NCI-H1105 treated with DMSO at 0.1 percent for 48 hours (cell line): Measurements from ENCODE around the gene MESP2.

Experiments
- DNase-seq: peaks from one replicate; lab custom pipeline; 2025; lab: John Stamatoyannopoulos, UW

Gene MESP2

DNA sequence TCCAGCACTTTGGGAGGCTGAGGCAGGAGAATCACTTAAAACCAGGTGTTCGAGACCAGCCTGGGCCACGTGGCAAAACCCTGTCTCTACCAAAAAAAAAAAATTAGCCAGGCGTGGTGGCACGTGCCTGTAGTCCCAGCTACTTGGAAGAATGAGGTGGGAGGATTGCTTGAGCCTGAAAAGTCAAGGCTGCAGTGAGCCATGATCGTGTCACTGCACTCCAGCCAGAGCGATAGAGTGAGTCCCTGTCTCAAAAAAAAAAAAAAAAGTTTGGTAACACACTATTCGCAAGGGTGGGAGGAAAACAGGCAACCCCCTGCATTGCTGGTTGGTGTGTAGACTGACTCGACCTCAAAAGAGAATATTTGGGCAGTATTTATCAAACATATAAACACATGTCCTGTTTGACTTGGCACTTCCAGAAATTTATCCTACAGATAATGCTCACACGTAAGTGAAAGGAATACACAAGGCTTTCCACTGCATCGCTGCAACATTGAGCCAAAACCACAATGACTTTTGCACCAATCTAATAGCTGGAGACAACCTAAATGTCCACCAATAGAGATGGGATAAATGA lies 41.7 kb downstream of the MESP2 start:
- no peak for DNase-seq

DNA sequence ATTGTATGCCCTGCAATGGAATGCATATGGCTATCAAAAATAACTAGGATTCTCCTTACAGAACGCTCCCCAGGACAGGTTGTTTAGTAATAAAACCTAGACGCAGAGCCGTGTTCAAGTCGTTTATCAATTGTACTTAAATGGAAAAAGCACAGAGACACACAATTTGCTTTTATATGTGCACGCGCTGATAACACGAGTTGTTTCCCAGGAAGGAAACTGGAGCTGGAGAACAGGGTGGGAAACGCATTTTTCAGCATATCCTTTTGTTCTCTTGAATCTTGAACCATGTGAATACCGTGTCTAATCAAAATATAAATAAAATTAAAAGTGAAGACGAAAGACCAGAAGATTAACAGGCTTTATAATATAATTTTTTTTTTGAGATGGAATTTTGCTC lies 42.2 kb downstream of the MESP2 start:
- DNase-seq, result no peak

DNA sequence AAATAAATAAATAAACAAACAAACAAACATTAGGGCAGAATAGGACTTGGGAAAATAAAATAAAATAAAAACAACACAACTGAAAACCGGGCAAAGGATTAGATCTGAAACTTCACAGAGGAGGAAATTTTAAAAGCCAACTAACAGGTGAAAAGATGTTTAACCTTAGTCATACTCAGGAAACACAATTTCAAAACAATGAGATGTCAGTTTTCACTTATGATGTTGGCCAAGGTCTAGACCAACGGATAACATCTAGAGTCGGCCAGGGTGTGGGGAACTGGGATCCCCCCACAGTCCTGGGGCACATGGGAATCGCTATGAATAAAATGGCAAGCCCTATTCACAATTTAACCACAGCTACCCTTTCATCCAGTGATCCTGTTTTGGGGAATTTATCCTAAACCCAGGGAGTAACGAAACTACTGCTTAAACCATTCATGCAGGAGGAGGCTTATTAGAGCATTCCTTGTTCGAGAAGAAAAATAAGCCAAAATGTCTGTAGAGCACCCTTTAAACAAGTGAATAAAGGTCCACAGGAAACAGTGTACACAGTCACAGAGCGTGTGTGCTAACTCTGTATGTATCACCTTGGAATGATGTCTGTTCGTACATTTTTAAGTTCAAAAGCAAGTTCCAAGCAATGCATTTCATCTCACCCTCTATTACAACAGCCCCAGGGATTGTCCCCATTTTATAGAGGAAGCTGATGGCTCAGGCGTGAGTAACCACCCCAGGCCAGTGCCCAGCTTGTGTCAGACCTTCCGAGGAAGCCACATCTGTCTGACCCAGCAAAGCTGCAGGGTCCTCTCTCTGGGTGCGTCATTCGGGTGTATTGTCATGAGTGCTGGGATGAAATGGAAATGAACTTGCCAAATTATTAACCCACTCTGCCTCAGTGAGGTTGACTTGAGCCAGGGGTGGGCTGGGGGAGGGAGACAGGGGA lies 44.8 kb downstream of the MESP2 start:
- no peak for DNase-seq

DNA sequence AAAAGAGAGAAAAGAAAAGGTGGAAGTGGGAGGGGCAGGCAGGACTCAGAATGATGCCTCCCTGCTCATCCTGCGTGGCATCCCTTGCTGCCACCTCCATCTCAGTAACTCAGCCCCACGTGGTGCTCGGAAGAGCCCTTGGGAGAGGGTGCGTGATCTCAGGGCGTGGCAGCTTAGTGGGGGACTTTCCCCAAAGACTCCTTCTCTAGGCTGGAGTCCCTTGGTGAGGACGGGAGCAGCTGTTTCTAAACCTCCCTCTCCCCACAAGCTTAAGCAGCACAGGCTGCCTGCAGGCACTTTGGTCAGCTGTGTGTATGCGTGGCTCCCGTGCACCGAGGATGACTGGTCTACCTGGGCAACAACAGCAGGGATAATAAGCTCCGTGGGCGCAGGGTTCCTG lies 45.9 kb downstream of the MESP2 start:
- no peak for DNase-seq

DNA sequence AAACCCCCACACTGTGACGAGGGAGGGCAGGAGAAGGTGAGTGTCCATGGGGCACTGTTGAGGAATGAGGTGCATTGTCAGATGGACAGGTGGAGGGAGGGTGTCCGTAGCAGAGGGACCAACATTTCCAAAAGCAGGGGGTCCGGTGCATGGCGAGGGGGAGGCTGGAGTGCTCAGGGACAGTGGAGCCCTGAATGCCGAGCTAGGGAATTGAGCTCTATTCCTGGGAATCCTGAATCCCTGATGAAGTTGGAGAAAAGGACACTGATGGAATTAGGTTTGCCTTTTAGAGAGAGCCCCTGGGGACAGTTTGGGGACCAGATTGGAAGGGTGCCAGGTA lies 46.4 kb downstream of the MESP2 start:
- no peak for DNase-seq

DNA sequence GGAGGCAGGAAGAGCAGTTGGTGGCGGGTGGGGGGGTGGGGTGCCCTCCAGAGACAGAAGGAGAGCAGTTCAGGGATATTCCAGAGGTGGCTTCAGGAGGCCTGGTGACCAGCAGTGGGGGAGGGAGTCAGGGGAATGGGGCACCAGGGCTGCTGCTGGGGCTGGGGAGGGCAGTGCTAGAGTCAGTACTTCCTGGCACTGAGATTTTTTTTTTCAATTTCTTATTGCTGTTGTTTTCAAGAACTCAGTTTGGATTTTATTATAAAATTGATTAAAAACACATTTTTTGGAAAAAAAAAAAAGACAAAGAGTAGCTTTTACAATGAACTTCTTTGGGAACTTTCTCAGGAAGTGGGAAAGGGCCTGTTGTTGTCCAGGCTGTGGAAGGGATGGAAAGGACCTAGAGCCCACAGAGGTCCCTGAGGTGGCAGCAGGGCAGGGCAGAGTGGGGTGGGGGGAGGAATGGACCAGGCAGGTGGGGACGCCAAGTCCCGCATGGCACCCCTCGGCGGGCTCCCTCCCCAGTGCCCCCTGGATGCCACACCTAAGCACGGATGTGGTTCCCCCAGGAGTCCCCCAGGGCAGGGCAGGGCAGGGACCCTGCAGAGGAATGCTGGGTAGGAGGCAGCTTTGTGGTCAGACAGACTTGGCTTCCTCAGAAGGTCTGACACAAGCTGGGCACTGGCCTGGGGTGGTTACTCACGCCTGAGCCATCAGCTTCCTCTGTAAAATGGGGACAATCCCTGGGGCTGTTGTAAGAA lies 47.0 kb downstream of the MESP2 start:
- DNase-seq, result no peak

DNA sequence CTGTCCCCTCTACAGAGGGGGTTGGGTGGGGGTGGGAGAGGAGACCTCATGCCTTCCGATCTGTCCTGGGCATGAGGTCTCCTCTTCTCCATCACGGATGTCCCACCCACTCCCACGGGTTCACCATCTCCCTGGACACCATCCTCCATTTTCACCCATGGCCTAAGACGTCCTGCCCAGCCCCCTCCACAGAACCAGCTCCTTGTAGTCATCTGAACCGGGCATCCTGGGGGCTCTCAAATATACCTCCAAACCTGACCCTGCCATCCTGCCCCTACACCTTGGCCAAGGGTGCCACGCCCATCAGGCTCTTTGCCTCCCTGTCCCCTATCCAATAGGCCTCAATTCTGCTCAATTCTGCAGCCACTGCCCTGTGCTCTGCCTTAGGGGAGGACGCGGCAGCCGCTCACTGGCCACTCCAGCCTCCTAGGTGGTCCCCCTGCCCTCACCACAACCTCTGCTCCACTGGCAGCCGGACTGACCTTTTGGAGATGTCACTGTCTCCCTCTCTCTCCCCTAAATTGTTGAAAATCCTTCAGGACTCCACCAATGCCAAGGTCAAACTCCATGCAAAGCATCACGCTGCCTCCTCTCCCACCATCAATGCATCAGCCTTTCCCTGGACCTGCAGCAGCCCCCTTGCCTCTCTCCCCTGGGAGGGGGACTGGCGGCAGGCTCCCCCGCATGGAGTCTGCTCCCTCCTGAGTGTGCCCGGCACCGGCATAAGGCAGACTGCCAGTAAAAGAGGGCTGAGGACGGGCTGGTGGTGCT lies 47.9 kb downstream of the MESP2 start:
- DNase-seq, result no peak

DNA sequence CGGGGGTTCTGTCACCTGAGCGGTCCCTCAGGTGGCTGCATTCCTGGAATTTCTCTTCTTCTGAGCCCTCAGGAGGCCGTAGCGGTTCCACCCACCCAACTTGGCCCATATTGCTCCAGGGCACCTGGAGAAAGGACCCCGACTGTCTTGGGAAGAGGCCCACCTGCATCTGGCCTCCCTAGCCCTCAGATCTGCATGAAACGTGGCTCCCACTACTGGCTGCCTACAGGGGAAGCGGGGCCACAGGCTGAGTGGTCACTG lies 48.4 kb downstream of the MESP2 start:
- no peak for DNase-seq

DNA sequence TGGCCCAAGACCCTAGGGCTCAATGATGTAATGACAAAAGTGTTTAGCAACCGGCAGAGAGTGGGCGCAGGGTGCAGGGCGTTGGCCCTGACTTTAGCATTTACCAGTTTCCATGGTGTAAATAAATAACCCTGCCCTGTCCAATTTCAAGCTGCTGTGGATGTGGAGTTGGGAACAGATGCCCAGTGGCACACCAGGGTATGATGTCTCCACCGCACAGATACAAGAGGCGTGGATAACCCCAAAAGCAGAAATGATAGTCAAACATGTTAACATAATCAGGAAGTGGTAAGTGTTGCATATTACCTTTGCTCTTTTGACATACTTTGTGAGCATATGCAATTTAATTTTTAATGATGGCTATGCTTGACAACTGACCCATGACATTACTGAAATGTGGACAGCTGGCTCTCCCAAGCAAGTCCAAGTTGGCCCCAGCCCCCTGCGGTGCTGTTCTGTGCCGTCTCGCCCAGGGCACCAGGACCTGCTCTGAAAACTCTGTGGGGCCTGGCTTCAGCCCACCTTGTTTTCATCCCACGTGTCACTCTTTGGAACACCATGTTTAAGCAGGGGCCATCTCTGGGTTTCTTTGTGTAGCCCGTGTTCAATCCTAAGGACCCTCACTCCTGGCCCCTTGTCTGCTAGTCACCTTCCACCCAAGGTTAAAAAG lies 49.3 kb downstream of the MESP2 start:
- no peak for DNase-seq

DNA sequence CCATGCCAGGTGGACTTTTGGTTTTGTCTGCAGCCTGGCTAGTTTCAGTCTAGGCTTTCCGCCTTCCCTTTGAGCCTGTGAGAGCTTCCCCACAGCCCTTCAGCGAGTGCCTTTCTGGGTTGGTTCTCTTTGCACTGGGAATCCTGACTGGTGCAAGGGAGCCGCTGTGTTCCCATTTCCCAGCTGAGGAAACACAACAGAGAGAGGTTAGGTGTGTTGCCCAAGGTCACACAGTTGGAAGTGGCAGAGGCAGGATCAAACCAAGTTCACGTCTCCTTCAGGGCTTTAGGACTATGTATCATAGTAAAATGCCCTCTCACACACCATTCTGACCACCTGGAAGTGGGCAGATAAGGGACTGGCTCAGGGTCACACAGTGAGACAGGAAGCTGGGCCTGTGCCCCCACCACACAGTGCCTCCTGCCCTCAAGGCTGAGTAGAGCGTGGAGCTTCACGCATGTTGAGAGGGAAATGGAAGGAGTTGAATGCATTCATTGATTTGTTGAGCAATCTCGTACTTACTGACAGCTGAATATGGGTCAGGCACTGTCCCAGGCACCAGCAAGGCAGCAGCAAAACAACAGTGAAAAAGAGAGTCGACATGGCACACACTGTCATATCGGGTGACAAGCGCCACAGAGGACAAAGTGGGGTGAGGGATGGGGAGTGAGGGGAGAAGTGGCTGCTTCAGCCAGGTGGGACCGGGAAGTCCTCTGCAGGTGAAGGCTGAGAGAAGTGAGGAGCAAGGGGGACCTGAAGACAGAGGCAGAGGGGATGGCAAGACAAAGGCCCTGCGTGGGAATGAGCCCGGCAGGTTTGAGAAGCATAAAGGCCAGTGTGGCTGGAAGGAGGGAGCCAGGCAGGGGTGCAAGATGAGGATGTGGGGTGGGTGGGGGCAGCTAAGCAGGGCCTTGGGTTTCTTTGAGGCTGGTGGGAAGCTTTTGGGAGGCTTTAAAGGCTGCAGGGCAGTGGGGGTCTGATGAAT lies 50.8 kb downstream of the MESP2 start:
- no peak for DNase-seq

DNA sequence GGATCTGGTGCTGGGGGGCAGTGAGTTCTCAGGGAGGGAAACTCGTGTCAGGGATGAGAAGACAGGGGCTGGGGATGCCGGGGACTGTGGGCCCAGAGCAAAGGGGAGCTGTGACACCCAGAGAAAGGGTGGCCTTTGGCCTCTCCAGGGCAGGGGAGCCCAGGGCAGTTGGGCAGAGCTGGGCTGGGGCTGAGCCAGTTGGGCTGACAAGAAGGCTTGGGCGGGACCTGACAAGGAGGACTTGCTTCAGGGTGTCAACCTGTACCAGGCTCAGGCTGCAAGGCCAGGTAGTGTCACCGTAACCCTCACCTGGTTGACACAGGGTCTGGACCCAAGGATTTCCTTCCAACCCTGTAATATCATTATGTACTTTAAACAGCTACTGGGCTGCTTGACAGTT lies 51.7 kb downstream of the MESP2 start:
- DNase-seq, result no peak
